ENCODE measurements around the gene TCEANC2. TPM values are rescaled to one million over a fixed set of nuclear protein-coding genes. Genes with fewer than 3 reads are reported as not detected.

Gene TCEANC2
- total and polyA plus RNA-seq, 2 donors (not counting 3 experiments of a cell fraction or from before 2014, with no cell fraction given): 3.2 to 6.1 TPM

- intact Hi-C loops (cut with micrococcal nuclease) (loop anchor here (1.0 to 5.0 kb wide), 5 partner anchors 11 to 737 kb away; partner anchors contain the start of gene SSBP3), dilution Hi-C loops (cut with MboI; ENCODE audit: extremely low pct_ligation_motif_present, low sequenced_read_pairs) (no loop called here)
- BruUV-seq (replicated peaks): no TSS peak
- H4K20me1 ChIP-seq (replicated peaks; ENCODE audit: control insufficient read depth, extremely low read depth, insufficient read depth, low read length): no peaks in the 10 kb centered on the region
- H3K4me1 ChIP-seq (ENCODE audit: control insufficient read depth, extremely low read depth, insufficient read depth, low read length): no peaks in the 10 kb centered on the region
- no peak overlapping the region for H3K9ac ChIP-seq (replicated peaks; ENCODE audit: extremely low read depth, insufficient read depth, low read length)
- FAIRE-seq: peak; percentile 79
- TF ChIP-seq MAX (IDR thresholded peaks at IDR 0.05; ENCODE audit: insufficient read depth, insufficient read length) (no peak), MYC (IDR thresholded peaks at IDR 0.05; ENCODE audit: low read depth, low read length) (no peak), JUN (IDR thresholded peaks at IDR 0.05; ENCODE audit: borderline replicate concordance, insufficient read depth, insufficient read length, low read depth) (no peak), POLR2A (IDR thresholded peaks at IDR 0.05; ENCODE audit: low read depth, low read length) (no peak), EZH2 (IDR thresholded peaks at IDR 0.05; ENCODE audit: borderline replicate concordance, low read depth, low read length, severe bottlenecking) (no peak), FOS (IDR thresholded peaks at IDR 0.05; ENCODE audit: borderline replicate concordance, insufficient read depth, low read length) (no peak), GATA2 (IDR thresholded peaks at IDR 0.05; ENCODE audit: insufficient read depth, insufficient read length, low read depth, low read length) (no peak), CTCF (IDR thresholded peaks at IDR 0.05; ENCODE audit: extremely low read depth in 1 of 2, insufficient read depth in 1 of 2, low read depth in 1 of 2, low read length in 2 of 2) (peak; percentile 44 to 54)
- H3K27me3 ChIP-seq (ENCODE audit: control insufficient read depth in 2 of 2, insufficient read depth in 2 of 2, low read length in 2 of 2): no peaks in the 10 kb centered on the region
- POLR2A ChIA-PET: no interaction called here
- no peaks in the 10 kb centered on the region for H3K79me2 ChIP-seq (ENCODE audit: control insufficient read depth, insufficient read depth, low read length)
- H2AFZ ChIP-seq (ENCODE audit: low read depth, low read length): no peak overlapping the region
- H3K4me3 ChIP-seq (replicated peaks in 1 of 3; ENCODE audit: insufficient read depth in 1 of 3, low read depth in 1 of 3, low read length in 3 of 3): no peak overlapping the region
- no peaks in the 10 kb centered on the region for H3K36me3 ChIP-seq (ENCODE audit: control insufficient read depth in 2 of 2, extremely low read depth in 1 of 2, insufficient read depth in 2 of 2, low read length in 2 of 2)
- CTCF ChIA-PET: interaction anchor here (0.7 to 6.3 kb wide), 5 partner anchors 11 to 740 kb away, joined by 3 to 38 read pairs (median 4); no protein-coding TSS in a partner anchor
- no peaks in the 10 kb centered on the region for H3K9me1 ChIP-seq (replicated peaks; ENCODE audit: control insufficient read depth, extremely low read depth, insufficient read depth, low read length)
- no peak overlapping the region for H3K27ac ChIP-seq (ENCODE audit: insufficient read depth, low read depth, low read length)
- peak; percentile 69 for DNase-seq (ENCODE audit: low read depth, low spot score)
- H3K4me2 ChIP-seq (ENCODE audit: insufficient read depth, low read length): no peak overlapping the region
- H3K9me3 ChIP-seq (replicated peaks; ENCODE audit: control insufficient read depth, insufficient read depth, low read length): no peaks in the 10 kb centered on the region
These were observed 16.9 kb downstream of the TCEANC2 start for GRCh38 chr1:54070171-54070837.
